OCI-LY3 (cell line): ENCODE data around the gene MYF5.

Experiments used
- H2AFZ ChIP-seq: fragments of 200-600, 300-600 bp; shearing (Covaris generic); 2 replicates; pipeline ENCODE4 v1.6.0; 2014; ENCODE audit warnings: antibody characterized with exemption, low read depth, low read length
- H3K27ac ChIP-seq: fragments of 200-600, 300-600 bp; sonication (generic); 2 replicates; pipeline ENCODE4 v1.5.1; 2014; ENCODE audit warnings: mild to moderate bottlenecking, low read length, moderate library complexity, mixed read lengths
- H3K27me3 ChIP-seq: fragments of 200-600, 300-600 bp; sonication (generic); 2 replicates; pipeline ENCODE4 v1.6.1; 2014; ENCODE audit warnings: low read depth, low read length, mixed read lengths
- H3K36me3 ChIP-seq: fragments of 200-600, 300-600 bp; sonication (generic); replicated peaks from 2 replicates; pipeline ENCODE3; 2014; ENCODE audit warnings: low read depth, low read length, mixed read lengths
- H3K4me1 ChIP-seq: fragments of 300-600, 200-600 bp; sonication (generic); 2 replicates; pipeline ENCODE4 v1.6.1; 2014; ENCODE audit warnings: low read length, mixed read lengths
- H3K4me2 ChIP-seq: fragments of 200-600, 300-600 bp; sonication (generic); 2 replicates; pipeline ENCODE4 v1.6.1; 2014; ENCODE audit warnings: low read length, mixed read lengths
- H3K4me3 ChIP-seq: fragments of 300-600, 200-600 bp; sonication (generic); 2 replicates; pipeline ENCODE4 v1.5.1; 2014; ENCODE audit warnings: antibody characterized with exemption, mild to moderate bottlenecking, low read length, moderate library complexity
- H3K79me2 ChIP-seq: fragments of 300-600, 200-600 bp; shearing (Covaris generic); 2 replicates; pipeline ENCODE4 v1.6.1; 2014; ENCODE audit warnings: mild to moderate bottlenecking, low read length, mixed read lengths
- H3K9ac ChIP-seq: fragments of 300-600, 200-600 bp; shearing (Covaris generic); 2 replicates; pipeline ENCODE4 v1.6.0; 2014; ENCODE audit warnings: mild to moderate bottlenecking, low read length, moderate library complexity
- H3K9me3 ChIP-seq: fragments of 200-600, 300-600 bp; shearing (Covaris generic); 2 replicates; pipeline ENCODE4 v1.6.1; 2014; ENCODE audit warnings: low read length, mixed read lengths; ENCODE audit not compliant: insufficient read depth
- H4K20me1 ChIP-seq: fragments of 200-600, 300-600 bp; sonication (generic); 2 replicates; pipeline ENCODE4 v1.6.1; 2016; ENCODE audit warnings: low read length, mixed read lengths; ENCODE audit not compliant: insufficient read depth
- CTCF ChIP-seq: fragments of 200-600, 300-600 bp; sonication (generic); IDR thresholded peaks from 2 replicates; pipeline ENCODE4 v1.5.1; 2014; ENCODE audit warnings: antibody characterized with exemption, low read length, low read depth
- EZH2phosphoT487 ChIP-seq: fragments of 200-600 bp; shearing (Covaris generic); IDR thresholded peaks from 2 replicates; pipeline ENCODE4 v1.6.1; 2018; ENCODE audit warnings: antibody characterized with exemption, mixed run types, low read depth

The MYF5 gene

GRCh38 chr12:80761838-80762237 lies 45.1 kb downstream of the MYF5 start:
- H3K4me2 ChIP-seq = no peak overlapping the region
- H3K9ac ChIP-seq = no peak overlapping the region

DNA sequence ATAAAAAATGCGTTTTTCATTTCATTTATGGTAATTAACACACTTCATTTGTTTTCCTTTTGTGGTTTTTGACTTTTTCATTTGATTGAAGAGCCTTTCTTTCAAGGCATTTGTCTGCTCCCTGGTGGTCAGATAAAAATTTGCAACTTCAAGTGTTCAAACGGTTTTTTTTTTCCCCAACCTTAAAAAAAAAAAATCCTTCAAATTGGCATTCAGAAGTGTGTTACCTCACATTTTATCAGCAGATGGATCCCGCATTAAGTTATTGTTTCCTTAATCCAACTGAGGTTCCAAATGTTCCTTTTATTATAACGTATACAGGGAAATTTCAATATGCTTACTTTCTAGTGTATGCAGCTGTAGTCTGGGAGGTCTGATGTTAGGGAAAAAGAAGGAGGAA lies 47.2 kb downstream of the MYF5 start:
- H2AFZ ChIP-seq = no peak overlapping the region

More at GRCh38 chr12:80761838-80762237, 45.1 kb downstream of the MYF5 start:
- Histone ChIP-seq H4K20me1 (no peaks in the 10 kb centered on the region), H3K9me3 (no peaks in the 10 kb centered on the region), H3K79me2 (no peaks in the 10 kb centered on the region), H3K27ac (no peak overlapping the region), H2AFZ (no peak overlapping the region), H3K36me3 (no peaks in the 10 kb centered on the region), H3K4me3 (no peak overlapping the region), H3K27me3 (no peaks in the 10 kb centered on the region), H3K4me1 (peaks cover 14% of the 10 kb centered on the region)
- TF ChIP-seq EZH2phosphoT487 (no peak), CTCF (no peak)

GRCh38 chr12:80766210-80766609 lies 49.5 kb downstream of the MYF5 start:
- Histone ChIP-seq H3K9ac (no peak overlapping the region), H3K27me3 (no peaks in the 10 kb centered on the region), H3K36me3 (no peaks in the 10 kb centered on the region), H3K9me3 (no peaks in the 10 kb centered on the region), H2AFZ (no peak overlapping the region), H3K79me2 (no peaks in the 10 kb centered on the region), H4K20me1 (no peaks in the 10 kb centered on the region), H3K4me1 (peaks cover 22% of the 10 kb centered on the region), H3K27ac (no peak overlapping the region), H3K4me3 (no peak overlapping the region), H3K4me2 (no peak overlapping the region)
- TF ChIP-seq EZH2phosphoT487 (no peak), CTCF (no peak)

More for the DNA sequence above, 47.2 kb downstream of the MYF5 start:
- Histone ChIP-seq H3K27ac (no peak overlapping the region), H3K4me2 (peak overlapping the region; percentile 29), H4K20me1 (no peaks in the 10 kb centered on the region), H3K9ac (no peak overlapping the region), H3K9me3 (no peaks in the 10 kb centered on the region), H3K79me2 (no peaks in the 10 kb centered on the region), H3K4me1 (peaks cover 22% of the 10 kb centered on the region), H3K4me3 (no peak overlapping the region), H3K36me3 (no peaks in the 10 kb centered on the region), H3K27me3 (no peaks in the 10 kb centered on the region)
- TF ChIP-seq CTCF (peak; percentile 75), EZH2phosphoT487 (no peak)

DNA sequence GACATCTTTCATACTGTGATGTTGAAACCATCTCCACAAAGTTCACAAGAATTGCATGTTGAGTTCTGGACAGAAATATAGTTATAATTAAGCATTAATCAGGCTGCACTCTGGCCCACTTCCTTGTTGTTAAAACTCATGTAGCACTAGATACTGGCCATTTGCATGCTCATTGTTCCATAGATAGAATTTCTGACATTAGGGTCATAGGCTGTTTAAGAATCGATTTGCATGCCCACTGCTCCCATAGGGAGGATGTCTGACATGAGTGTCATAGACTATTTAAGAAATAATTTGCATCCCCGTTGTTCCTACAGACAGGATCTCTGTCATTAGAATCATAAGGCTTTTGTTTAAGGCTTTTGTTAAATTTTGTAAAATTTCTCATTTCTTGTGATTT lies 50.2 kb downstream of the MYF5 start:
- Histone ChIP-seq H4K20me1 (no peaks in the 10 kb centered on the region), H3K27ac (no peak overlapping the region), H3K4me2 (no peak overlapping the region)

More for the DNA sequence above, 50.2 kb downstream of the MYF5 start:
- Histone ChIP-seq H3K4me3 (no peak overlapping the region), H3K4me1 (peaks cover 20% of the 10 kb centered on the region), H3K36me3 (no peaks in the 10 kb centered on the region), H2AFZ (no peak overlapping the region), H3K27me3 (no peaks in the 10 kb centered on the region), H3K9me3 (no peaks in the 10 kb centered on the region), H3K9ac (no peak overlapping the region), H3K79me2 (no peaks in the 10 kb centered on the region)
- TF ChIP-seq CTCF (no peak), EZH2phosphoT487 (no peak)
